ENCODE data around the gene MCM5.
"Not testable (repeated sequence)": the region's sequence is repeated elsewhere in the genome, so short reads cannot be mapped to it uniquely, and the experiment has no call there.

The MCM5 gene

DNA sequence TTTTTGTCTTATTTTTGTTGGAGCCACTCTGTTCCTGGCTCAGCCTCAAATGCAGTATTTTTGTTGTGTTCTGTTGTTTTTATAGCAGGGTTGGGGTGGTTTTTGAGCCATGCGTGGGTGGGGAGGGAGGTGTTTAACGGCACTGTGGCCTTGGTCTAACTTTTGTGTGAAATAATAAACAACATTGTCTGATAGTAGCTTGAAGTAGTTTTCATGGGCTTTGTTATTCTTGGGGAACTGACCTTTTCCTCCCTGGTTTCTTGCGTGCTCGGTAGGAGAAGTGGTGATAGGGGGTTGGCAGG lies 6.0 kb upstream of the MCM5 start:
- Histone ChIP-seq H3K4me1 (ENCODE audit: control insufficient read depth in 1 of 2, insufficient read depth in 2 of 2, low read length in 2 of 2) (no peaks in the 10 kb centered on the region), H3K27me3 (ENCODE audit: low read depth, low read length) (no peaks in the 10 kb centered on the region), H3K27ac (ENCODE audit: low read length) (no peak overlapping the region), H3K36me3 (ENCODE audit: control insufficient read depth in 1 of 2, insufficient read depth in 2 of 2, low read length in 2 of 2) (peaks cover 4 to 6% of the 10 kb centered on the region in 2 donors), H3K9me3 (ENCODE audit: control insufficient read depth in 1 of 2, low read length in 2 of 2) (no peaks in the 10 kb centered on the region), H3K4me3 (ENCODE audit: low read depth in 1 of 2, low read length in 2 of 2) (no peak overlapping the region)

DNA sequence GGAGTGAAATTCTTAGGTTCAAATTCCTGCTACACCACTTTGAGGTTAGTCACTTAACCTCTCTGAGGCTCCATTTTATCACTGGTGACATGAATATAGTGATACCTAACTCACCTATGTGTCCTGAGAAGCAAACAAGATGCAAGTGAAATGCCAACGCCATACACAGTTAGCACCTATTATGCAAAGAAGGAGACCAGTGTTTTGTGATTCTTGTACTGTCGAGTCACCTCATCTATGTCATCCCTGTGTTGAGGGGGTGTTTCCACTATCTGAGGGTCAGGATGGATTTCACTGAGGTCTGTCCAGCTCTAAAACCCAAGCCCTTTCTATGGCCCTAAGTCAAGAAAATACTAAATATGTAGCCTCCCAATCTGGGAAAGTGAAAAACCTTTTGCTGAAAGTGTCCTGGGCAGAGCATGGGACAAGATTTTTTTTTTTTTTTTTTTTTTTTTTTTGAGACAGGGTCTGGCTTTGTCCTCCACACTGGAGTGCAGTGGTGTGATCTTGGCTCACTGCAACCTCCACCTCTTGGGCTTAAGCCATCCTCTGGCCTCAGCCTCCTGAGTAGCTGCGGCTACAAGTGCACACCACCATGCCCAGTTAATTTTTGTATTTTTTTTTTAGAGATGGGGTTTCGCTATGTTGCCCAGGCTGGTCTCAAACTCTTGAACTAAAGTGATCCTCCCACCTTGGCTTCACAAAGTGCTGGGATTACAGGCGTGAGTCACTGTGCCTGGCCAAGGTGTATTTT lies 5.0 kb upstream of the MCM5 start:
- Histone ChIP-seq H3K9me3 (ENCODE audit: control insufficient read depth in 1 of 2, low read length in 2 of 2) (no peaks in the 10 kb centered on the region), H3K4me3 (ENCODE audit: low read depth in 1 of 2, low read length in 2 of 2) (no peak overlapping the region), H3K27me3 (ENCODE audit: low read depth, low read length) (no peaks in the 10 kb centered on the region), H3K27ac (ENCODE audit: low read length) (no peak overlapping the region), H3K4me1 (ENCODE audit: control insufficient read depth in 1 of 2, insufficient read depth in 2 of 2, low read length in 2 of 2) (peaks cover 0 to 4% of the 10 kb centered on the region in 2 donors), H3K36me3 (ENCODE audit: control insufficient read depth in 1 of 2, insufficient read depth in 2 of 2, low read length in 2 of 2) (peaks cover 4 to 6% of the 10 kb centered on the region in 2 donors)

DNA sequence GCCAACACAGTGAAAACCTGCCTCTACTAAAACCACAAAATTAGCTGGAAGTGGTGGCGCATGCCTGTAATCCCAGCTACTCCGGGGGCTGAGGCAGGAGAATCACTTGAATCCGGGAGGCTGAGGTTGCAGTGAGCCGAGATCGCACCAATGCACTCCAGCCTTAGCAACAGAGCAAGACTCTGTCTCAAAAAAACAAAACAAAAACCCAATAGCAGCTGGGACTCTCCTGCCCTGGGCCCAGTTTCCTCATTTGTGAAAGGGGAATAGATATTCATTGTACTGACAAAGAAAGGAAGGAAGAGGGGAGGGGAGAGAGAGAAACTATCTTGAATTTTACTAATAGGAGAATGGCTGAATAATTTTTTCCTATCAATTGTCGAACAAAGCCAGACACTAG lies 3.3 kb upstream of the MCM5 start:
- not testable (repeated sequence) for H3K9me3 ChIP-seq (ENCODE audit: control insufficient read depth in 1 of 2, low read length in 2 of 2); H3K27ac ChIP-seq (ENCODE audit: low read length); H3K36me3 ChIP-seq (ENCODE audit: control insufficient read depth in 1 of 2, insufficient read depth in 2 of 2, low read length in 2 of 2); H3K4me3 ChIP-seq (ENCODE audit: low read depth in 1 of 2, low read length in 2 of 2); H3K4me1 ChIP-seq (ENCODE audit: control insufficient read depth in 1 of 2, insufficient read depth in 2 of 2, low read length in 2 of 2); H3K27me3 ChIP-seq (ENCODE audit: low read depth, low read length)

DNA sequence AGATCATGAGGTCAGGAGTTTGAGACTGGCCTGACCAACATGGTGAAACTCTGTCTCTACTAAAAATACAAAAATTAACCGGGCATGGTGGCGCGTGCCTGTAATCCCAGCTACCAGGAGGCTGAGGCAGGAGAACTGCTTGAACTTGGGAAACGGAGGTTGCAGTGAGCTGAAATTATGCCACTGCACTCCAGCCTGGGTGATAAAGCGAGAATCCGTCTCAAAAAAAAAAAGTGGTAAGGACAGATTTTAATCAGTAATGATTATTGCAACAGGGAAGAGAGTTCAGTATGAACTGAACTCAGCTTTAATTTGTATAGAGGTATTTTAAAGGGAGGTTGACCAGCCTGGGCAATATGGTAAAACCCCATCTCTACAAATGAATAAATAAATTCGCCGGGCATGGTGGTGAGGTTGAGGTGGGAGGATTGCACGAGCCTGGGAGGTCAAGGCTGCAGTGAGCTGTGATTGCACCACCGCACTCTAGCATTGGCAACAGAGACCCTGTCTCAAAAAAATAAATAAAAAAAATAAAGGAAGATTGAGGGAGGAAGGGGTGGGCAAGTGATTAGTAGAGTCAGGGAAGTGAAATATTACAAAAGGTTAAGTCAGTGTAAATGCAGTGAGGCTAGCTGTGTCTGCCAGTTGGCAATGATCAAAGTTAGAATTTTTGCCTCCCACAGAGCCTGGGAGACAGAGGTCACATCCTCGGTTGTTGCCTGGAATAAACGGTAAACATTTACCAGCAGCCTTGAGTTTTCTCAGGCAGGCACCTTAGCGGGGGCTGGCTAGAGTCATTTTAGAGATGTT lies 2.6 kb upstream of the MCM5 start:
- Histone ChIP-seq H3K27me3 (ENCODE audit: low read depth, low read length) (no peaks in the 10 kb centered on the region), H3K4me3 (ENCODE audit: low read depth in 1 of 2, low read length in 2 of 2) (no peak overlapping the region), H3K9me3 (ENCODE audit: control insufficient read depth in 1 of 2, low read length in 2 of 2) (no peaks in the 10 kb centered on the region), H3K36me3 (ENCODE audit: control insufficient read depth in 1 of 2, insufficient read depth in 2 of 2, low read length in 2 of 2) (peaks cover 0 to 4% of the 10 kb centered on the region in 2 donors), H3K4me1 (ENCODE audit: control insufficient read depth in 1 of 2, insufficient read depth in 2 of 2, low read length in 2 of 2) (peaks cover 0 to 9% of the 10 kb centered on the region in 2 donors), H3K27ac (ENCODE audit: low read length) (no peak overlapping the region)

DNA sequence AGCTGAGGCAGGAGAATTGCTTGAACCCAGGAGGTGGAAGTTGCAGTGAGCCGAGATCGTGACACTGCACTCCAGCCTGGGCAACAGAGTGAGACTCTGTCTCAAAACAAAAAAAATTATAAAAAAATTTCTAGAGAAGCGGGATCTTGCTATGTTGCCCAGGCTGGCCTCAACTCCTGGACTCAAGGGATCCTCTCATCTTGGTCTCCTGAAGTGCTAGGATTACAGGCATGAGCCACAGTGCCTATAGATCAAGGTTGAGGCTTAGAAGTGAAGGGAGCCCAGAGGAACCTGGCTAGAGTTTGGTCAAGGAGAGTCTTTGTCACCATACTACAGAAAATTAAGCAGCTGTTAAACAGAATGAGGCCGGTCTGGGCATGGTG lies 1.4 kb upstream of the MCM5 start:
- H3K36me3 ChIP-seq (ENCODE audit: control insufficient read depth in 1 of 2, insufficient read depth in 2 of 2, low read length in 2 of 2), result peaks cover 5 to 7% of the 10 kb centered on the region in 2 donors
- no peak overlapping the region for H3K27ac ChIP-seq (ENCODE audit: low read length)
- no peaks in the 10 kb centered on the region for H3K27me3 ChIP-seq (ENCODE audit: low read depth, low read length)
- H3K4me3 ChIP-seq (ENCODE audit: low read depth in 1 of 2, low read length in 2 of 2), result no peak overlapping the region
- peaks cover 0 to 9% of the 10 kb centered on the region in 2 donors for H3K4me1 ChIP-seq (ENCODE audit: control insufficient read depth in 1 of 2, insufficient read depth in 2 of 2, low read length in 2 of 2)
- no peaks in the 10 kb centered on the region for H3K9me3 ChIP-seq (ENCODE audit: control insufficient read depth in 1 of 2, low read length in 2 of 2)

- H3K27me3 ChIP-seq (ENCODE audit: low read depth, low read length), result no peaks in the 10 kb centered on the region
- H3K27ac ChIP-seq (ENCODE audit: low read length), result no peak overlapping the region
These were observed 744 bp upstream of the MCM5 start for GRCh38 chr22:35399114-35399677.

DNA sequence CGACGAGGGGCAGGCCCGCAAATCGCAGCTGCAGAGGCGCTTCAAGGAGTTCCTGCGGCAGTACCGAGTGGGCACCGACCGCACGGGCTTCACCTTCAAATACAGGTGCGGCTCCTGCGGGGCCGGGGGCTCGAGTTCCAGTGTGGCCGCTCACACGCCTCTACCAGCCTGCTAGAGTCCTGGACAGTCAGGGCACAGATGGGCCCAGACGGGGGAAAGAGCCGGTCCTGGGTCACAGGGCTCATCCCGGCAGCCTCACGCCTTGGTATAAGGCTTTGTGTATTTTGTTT lies 506 bp downstream of the MCM5 start:
- H3K27me3 ChIP-seq (ENCODE audit: low read depth, low read length), result no peaks in the 10 kb centered on the region
- no peak overlapping the region for H3K27ac ChIP-seq (ENCODE audit: low read length)
- no peaks in the 10 kb centered on the region for H3K9me3 ChIP-seq (ENCODE audit: control insufficient read depth in 1 of 2, low read length in 2 of 2)
- peaks cover 5 to 18% of the 10 kb centered on the region in 2 donors for H3K36me3 ChIP-seq (ENCODE audit: control insufficient read depth in 1 of 2, insufficient read depth in 2 of 2, low read length in 2 of 2)
- peaks cover 0 to 9% of the 10 kb centered on the region in 2 donors for H3K4me1 ChIP-seq (ENCODE audit: control insufficient read depth in 1 of 2, insufficient read depth in 2 of 2, low read length in 2 of 2)
- H3K4me3 ChIP-seq (ENCODE audit: low read depth in 1 of 2, low read length in 2 of 2), result peak overlapping the region; percentile 86 to 100

More at GRCh38 chr22:35399114-35399677, 744 bp upstream of the MCM5 start:
- Histone ChIP-seq H3K4me1 (ENCODE audit: control insufficient read depth in 1 of 2, insufficient read depth in 2 of 2, low read length in 2 of 2) (peaks cover 0 to 9% of the 10 kb centered on the region in 2 donors), H3K9me3 (ENCODE audit: control insufficient read depth in 1 of 2, low read length in 2 of 2) (no peaks in the 10 kb centered on the region), H3K4me3 (ENCODE audit: low read depth in 1 of 2, low read length in 2 of 2) (peak overlapping the region; percentile 86 to 100), H3K36me3 (ENCODE audit: control insufficient read depth in 1 of 2, insufficient read depth in 2 of 2, low read length in 2 of 2) (peaks cover 5 to 13% of the 10 kb centered on the region in 2 donors)

- Histone ChIP-seq H3K27ac (ENCODE audit: low read length) (no peak overlapping the region), H3K27me3 (ENCODE audit: low read depth, low read length) (no peaks in the 10 kb centered on the region), H3K36me3 (ENCODE audit: control insufficient read depth in 1 of 2, insufficient read depth in 2 of 2, low read length in 2 of 2) (peaks cover 10 to 29% of the 10 kb centered on the region in 2 donors), H3K4me1 (ENCODE audit: control insufficient read depth in 1 of 2, insufficient read depth in 2 of 2, low read length in 2 of 2) (peaks cover 0 to 9% of the 10 kb centered on the region in 2 donors), H3K9me3 (ENCODE audit: control insufficient read depth in 1 of 2, low read length in 2 of 2) (no peaks in the 10 kb centered on the region), H3K4me3 (ENCODE audit: low read depth in 1 of 2, low read length in 2 of 2) (no peak overlapping the region)
These were observed 1.9 kb downstream of the MCM5 start for GRCh38 chr22:35401863-35402262.

- Histone ChIP-seq H3K36me3 (ENCODE audit: control insufficient read depth in 1 of 2, insufficient read depth in 2 of 2, low read length in 2 of 2) (peaks cover 15 to 43% of the 10 kb centered on the region in 2 donors), H3K4me1 (ENCODE audit: control insufficient read depth in 1 of 2, insufficient read depth in 2 of 2, low read length in 2 of 2) (peaks cover 0 to 9% of the 10 kb centered on the region in 2 donors), H3K27me3 (ENCODE audit: low read depth, low read length) (no peaks in the 10 kb centered on the region), H3K27ac (ENCODE audit: low read length) (no peak overlapping the region), H3K4me3 (ENCODE audit: low read depth in 1 of 2, low read length in 2 of 2) (no peak overlapping the region), H3K9me3 (ENCODE audit: control insufficient read depth in 1 of 2, low read length in 2 of 2) (no peaks in the 10 kb centered on the region)
These were observed 3.4 kb downstream of the MCM5 start for GRCh38 chr22:35403356-35403755.

GRCh38 chr22:35404176-35404575 lies 4.2 kb downstream of the MCM5 start:
- H3K36me3 ChIP-seq (ENCODE audit: control insufficient read depth in 1 of 2, insufficient read depth in 2 of 2, low read length in 2 of 2), result peaks cover 19 to 47% of the 10 kb centered on the region in 2 donors
- no peak overlapping the region for H3K27ac ChIP-seq (ENCODE audit: low read length)
- no peaks in the 10 kb centered on the region for H3K27me3 ChIP-seq (ENCODE audit: low read depth, low read length)
- H3K9me3 ChIP-seq (ENCODE audit: control insufficient read depth in 1 of 2, low read length in 2 of 2), result no peaks in the 10 kb centered on the region
- H3K4me1 ChIP-seq (ENCODE audit: control insufficient read depth in 1 of 2, insufficient read depth in 2 of 2, low read length in 2 of 2), result peaks cover 0 to 8% of the 10 kb centered on the region in 2 donors
- no peak overlapping the region for H3K4me3 ChIP-seq (ENCODE audit: low read depth in 1 of 2, low read length in 2 of 2)

DNA sequence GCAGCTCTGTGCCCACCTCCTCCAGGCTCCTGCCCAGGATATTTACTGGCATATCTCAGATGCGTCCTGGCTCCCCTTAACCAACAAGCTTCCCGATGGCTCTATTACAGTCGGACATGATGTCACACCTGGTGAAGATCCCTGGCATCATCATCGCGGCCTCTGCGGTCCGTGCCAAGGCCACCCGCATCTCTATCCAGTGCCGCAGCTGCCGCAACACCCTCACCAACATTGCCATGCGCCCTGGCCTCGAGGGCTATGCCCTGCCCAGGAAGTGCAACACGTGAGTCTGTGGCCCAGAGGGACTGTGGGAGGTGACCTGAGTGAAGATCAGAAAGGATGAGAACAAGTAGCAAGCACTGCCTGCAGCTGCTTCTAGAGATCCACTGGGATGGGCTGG lies 6.5 kb downstream of the MCM5 start:
- Histone ChIP-seq H3K4me3 (ENCODE audit: low read depth in 1 of 2, low read length in 2 of 2) (no peak overlapping the region), H3K36me3 (ENCODE audit: control insufficient read depth in 1 of 2, insufficient read depth in 2 of 2, low read length in 2 of 2) (peaks cover 26 to 65% of the 10 kb centered on the region in 2 donors), H3K27ac (ENCODE audit: low read length) (no peak overlapping the region), H3K4me1 (ENCODE audit: control insufficient read depth in 1 of 2, insufficient read depth in 2 of 2, low read length in 2 of 2) (no peaks in the 10 kb centered on the region), H3K9me3 (ENCODE audit: control insufficient read depth in 1 of 2, low read length in 2 of 2) (no peaks in the 10 kb centered on the region), H3K27me3 (ENCODE audit: low read depth, low read length) (no peaks in the 10 kb centered on the region)

Measured in muscle layer of duodenum (tissue), 2 donors.